HepG2 (cell line): ENCODE data around the gene BICDL2. TPM values are rescaled to one million over a fixed set of nuclear protein-coding genes. Genes with fewer than 3 reads are reported as not detected.

ENCODE experiments used
- ATAD3A ChIP-seq: sonication (generic); formaldehyde crosslinking; IDR thresholded peaks from 2 replicates; pipeline ENCODE4 v1.4.0; 2020; ENCODE audit warnings: missing genetic modification reagents
- ATF6 ChIP-seq: sonication (generic); formaldehyde crosslinking; conservative IDR thresholded peaks from 2 replicates; pipeline ENCODE4 v1.4.0; 2020; ENCODE audit warnings: missing genetic modification reagents
- BCL6 ChIP-seq: IDR thresholded peaks from 2 replicates; pipeline ENCODE4 v1.6.1; 2016; ENCODE audit warnings: missing genetic modification reagents, missing compliant biosample characterization
- CBFB ChIP-seq: sonication (generic); formaldehyde crosslinking; IDR thresholded peaks from 2 replicates; pipeline ENCODE4 v1.4.0; 2020; ENCODE audit warnings: missing genetic modification reagents
- EED ChIP-seq: sonication (generic); formaldehyde crosslinking; IDR thresholded peaks from 2 replicates; pipeline ENCODE4 v1.5.0; 2020; ENCODE audit warnings: mild to moderate bottlenecking, missing genetic modification reagents
- KLF9 ChIP-seq: IDR thresholded peaks from 2 replicates; pipeline ENCODE4 v1.6.1; 2016; ENCODE audit warnings: low read depth
- MYNN ChIP-seq: sonication (generic); formaldehyde crosslinking; IDR thresholded peaks from 2 replicates; pipeline ENCODE4 v1.4.0; 2020; ENCODE audit warnings: mild to moderate bottlenecking, low read depth, missing genetic modification reagents
- MZF1 ChIP-seq: sonication (generic); formaldehyde crosslinking; IDR thresholded peaks from 2 replicates; pipeline ENCODE4 v1.8.1; 2023; ENCODE audit warnings: mild to moderate bottlenecking, missing genetic modification reagents, borderline replicate concordance
- PLRG1 ChIP-seq: fragments of 450-650 bp; conservative IDR thresholded peaks from 2 replicates; pipeline ENCODE4 v1.6.1; 2016
- SNAPC5 ChIP-seq: sonication (generic); formaldehyde crosslinking; IDR thresholded peaks from 2 replicates; pipeline ENCODE4 v1.8.1; 2023; ENCODE audit warnings: mild to moderate bottlenecking, missing genetic modification reagents, borderline replicate concordance
- SOX13 ChIP-seq, 3 experiments: fragments of 450-650 bp in 1 of 3; sonication (generic) in 1 of 3; formaldehyde crosslinking in 1 of 3; IDR thresholded peaks in 2 of 3; conservative IDR thresholded peaks in 1 of 3; 2 replicates each; pipeline versions ENCODE4 v1.5.0 to v1.6.1; 2016 to 2020; ENCODE audit warnings: antibody characterized with exemption in 1 of 3, mild to moderate bottlenecking in 1 of 3, missing compliant biosample characterization in 1 of 3, missing genetic modification reagents in 1 of 3, moderate library complexity in 1 of 3
- YY1 ChIP-seq: IDR thresholded peaks from 2 replicates; pipeline ENCODE4 v1.6.1; 2011; ENCODE audit warnings: low read length, low read depth, moderate library complexity, mild to moderate bottlenecking; ENCODE audit not compliant: insufficient read depth, insufficient replicate concordance
- ZFP82 ChIP-seq: sonication (generic); formaldehyde crosslinking; IDR thresholded peaks from 2 replicates; pipeline ENCODE4 v1.5.1; 2020; ENCODE audit warnings: mild to moderate bottlenecking, missing genetic modification reagents, borderline replicate concordance
- ZNF234 ChIP-seq: sonication (generic); formaldehyde crosslinking; conservative IDR thresholded peaks from 2 replicates; pipeline ENCODE4 v1.5.1; 2020; ENCODE audit warnings: mild to moderate bottlenecking, missing genetic modification reagents
- ZNF597 ChIP-seq: sonication (generic); formaldehyde crosslinking; IDR thresholded peaks from 2 replicates; pipeline ENCODE4 v1.5.0; 2020; ENCODE audit warnings: missing genetic modification reagents
- ZNF609 ChIP-seq: sonication (generic); formaldehyde crosslinking; IDR thresholded peaks from 2 replicates; pipeline ENCODE4 v1.4.0; 2020; ENCODE audit warnings: mild to moderate bottlenecking, missing genetic modification reagents, borderline replicate concordance
- ZNF747 ChIP-seq: sonication (generic); formaldehyde crosslinking; IDR thresholded peaks from 2 replicates; pipeline ENCODE4 v1.8.1; 2023; ENCODE audit warnings: missing genetic modification reagents, mild to moderate bottlenecking, borderline replicate concordance
- ZNF75D ChIP-seq: sonication (generic); formaldehyde crosslinking; IDR thresholded peaks from 2 replicates; pipeline ENCODE4 v1.8.1; 2023; ENCODE audit warnings: missing genetic modification reagents, mild to moderate bottlenecking, borderline replicate concordance
- ZNF770 ChIP-seq: sonication (generic); formaldehyde crosslinking; IDR thresholded peaks from 2 replicates; pipeline ENCODE4 v1.5.0; 2020; ENCODE audit warnings: mild to moderate bottlenecking, missing genetic modification reagents
- polyA plus RNA-seq, 8 experiments: library from polyadenylated mRNA; depleted of rRNA in 3 of 8; stranded (reverse) in 7 of 8; unstranded in 1 of 8; fragments of >200 nt; fragmentation: Illumina TruSeq in 4 of 8; extraction: Trizol in 4 of 8; gene quantifications; 2 replicates each; pipeline versions ENCODE4 v1.2.1 to v1.2.3, GENCODE V29; 2011 to 2016; ENCODE audit warnings: low read depth in 4 of 8, missing spikeins in 1 of 8, mixed read lengths in 1 of 8; ENCODE audit not compliant: insufficient read depth in 1 of 8
- total RNA-seq, 5 experiments: library from RNA; depleted of rRNA; stranded (reverse); fragments of >200 nt; fragmentation: Illumina TruSeq; extraction: Trizol; gene quantifications; 2 replicates each; pipeline ENCODE4 v1.2.3, GENCODE V29; 2016; ENCODE audit warnings: low read depth in 1 of 5

Gene BICDL2
- total and polyA plus RNA-seq, 2 of the 13 experiments (the other 11 are each of a cell fraction or from before 2014, with no cell fraction given), result 0.12 TPM; not detected in 1

GRCh38 chr16:3019594-3020246 lies 17.0 kb downstream of the BICDL2 start (continued):
- TF ChIP-seq PLRG1 (no peak), ATAD3A (CRISPR knock-in tag) (no peak), ATF6 (CRISPR knock-in tag) (no peak), KLF9 (CRISPR knock-in tag) (no peak), ZFP82 (no peak), ZNF770 (CRISPR knock-in tag) (no peak), YY1 (no peak), BCL6 (CRISPR knock-in tag) (no peak), CBFB (no peak), EED (no peak), SOX13 (IDR thresholded peaks at IDR 0.05) (no peak), SOX13 (CRISPR knock-in tag; conservative IDR thresholded peaks at IDR 0.05 in 1 of 2, IDR thresholded peaks at IDR 0.05 in 1 of 2) (no peak), ZNF234 (no peak), SNAPC5 (CRISPR knock-in tag) (no peak), MZF1 (CRISPR knock-in tag) (no peak), ZNF75D (CRISPR knock-in tag) (no peak), ZNF597 (no peak), MYNN (CRISPR knock-in tag) (no peak), ZNF747 (CRISPR knock-in tag) (no peak), ZNF609 (CRISPR knock-in tag) (no peak)
